GM19455 (cell line): Measurements from ENCODE around the gene TIMELESS.
"Not testable (repeated sequence)": the region's sequence is repeated elsewhere in the genome, so short reads cannot be mapped to it uniquely, and the experiment has no call there.

Source experiments
- ATAC-seq: cut with Tn5 transposase; IDR thresholded peaks from one replicate; pipeline ENCODE4 v1.9.1; 2021; ENCODE audit not compliant: unreplicated experiment

The TIMELESS gene

GRCh38 chr12:56448860-56449621 lies at the start of gene TIMELESS:
Gene TIMELESS, minus strand, starts transcription at chr12:56449426. Its CDS starts 15,256 bp downstream, at chr12:56434170.
- peak; percentile 93 for ATAC-seq

- not testable (repeated sequence) for ATAC-seq
Observed at GRCh38 chr12:56498126-56498902, 49.1 kb upstream of the TIMELESS start.

GRCh38 chr12:56496704-56497103 lies 47.5 kb upstream of the TIMELESS start:
- ATAC-seq = not testable (repeated sequence)

- ATAC-seq = not testable (repeated sequence)
Observed at GRCh38 chr12:56494481-56494880, 45.3 kb upstream of the TIMELESS start.

GRCh38 chr12:56494106-56494415 lies 44.8 kb upstream of the TIMELESS start:
- not testable (repeated sequence) for ATAC-seq

- not testable (repeated sequence) for ATAC-seq
Observed at GRCh38 chr12:56493409-56494105, 44.3 kb upstream of the TIMELESS start.

GRCh38 chr12:56490360-56490759 lies 41.1 kb upstream of the TIMELESS start:
- ATAC-seq = no peak

- ATAC-seq = peak; percentile 75
Observed at GRCh38 chr12:56488041-56488955, 39.1 kb upstream of the TIMELESS start, which contains the start of gene GLS2. Gene GLS2, minus strand, starts transcription at chr12:56488161. Its CDS starts 43 bp downstream, at chr12:56488118.

- ATAC-seq = peak; percentile 24
Observed at GRCh38 chr12:56487448-56488040, 38.3 kb upstream of the TIMELESS start.

- ATAC-seq = no peak
Observed at GRCh38 chr12:56486694-56487093, 37.5 kb upstream of the TIMELESS start.

GRCh38 chr12:56484566-56484965 lies 35.3 kb upstream of the TIMELESS start:
- no peak for ATAC-seq

- no peak for ATAC-seq
Observed at GRCh38 chr12:56479625-56480024, 30.4 kb upstream of the TIMELESS start.

GRCh38 chr12:56477521-56478225 lies 28.4 kb upstream of the TIMELESS start:
- ATAC-seq = no peak

- no peak for ATAC-seq
Observed at GRCh38 chr12:56476972-56477432, 27.8 kb upstream of the TIMELESS start.

GRCh38 chr12:56476143-56476542 lies 26.9 kb upstream of the TIMELESS start:
- ATAC-seq = no peak

- ATAC-seq = no peak
Observed at GRCh38 chr12:56474389-56474788, 25.2 kb upstream of the TIMELESS start.

- no peak for ATAC-seq
Observed at GRCh38 chr12:56469007-56469930, 20.0 kb upstream of the TIMELESS start.
